Measurements from ENCODE around the gene NHSL1. TPM values are rescaled to one million over a fixed set of nuclear protein-coding genes. Genes with fewer than 3 reads are reported as not detected.

The NHSL1 gene
- total and polyA plus RNA-seq, 2 donors = 1.7 to 19.5 TPM

GRCh38 chr6:138514860-138515540 is 15.7 kb upstream of the NHSL1 start:
- H3K4me3 ChIP-seq (ENCODE audit: low read depth, low read length) = no peak overlapping the region
- H3K27ac ChIP-seq (ENCODE audit: low read depth) = no peak overlapping the region
- H3K4me1 ChIP-seq (ENCODE audit: insufficient read depth) = no peaks in the 10 kb centered on the region
- no peak for DNase-seq (ENCODE audit: extremely low spot score)
- no peaks in the 10 kb centered on the region for H3K36me3 ChIP-seq (ENCODE audit: insufficient read depth)
- WGBS = 89% methylated on average over 9 of the region's 9 CpGs

GRCh38 chr6:138512609-138513008 is 13.3 kb upstream of the NHSL1 start:
- Histone ChIP-seq H3K27ac (ENCODE audit: low read depth) (no peak overlapping the region), H3K4me3 (ENCODE audit: low read depth, low read length) (no peak overlapping the region), H3K4me1 (ENCODE audit: insufficient read depth) (no peaks in the 10 kb centered on the region), H3K36me3 (ENCODE audit: insufficient read depth) (no peaks in the 10 kb centered on the region)
- no peak for DNase-seq (ENCODE audit: extremely low spot score)
- 64% methylated on average over 8 of the region's 8 CpGs for WGBS

GRCh38 chr6:138510093-138510492 is 10.8 kb upstream of the NHSL1 start:
- Histone ChIP-seq H3K36me3 (ENCODE audit: insufficient read depth) (no peaks in the 10 kb centered on the region), H3K4me3 (ENCODE audit: low read depth, low read length) (no peak overlapping the region), H3K4me1 (ENCODE audit: insufficient read depth) (no peaks in the 10 kb centered on the region), H3K27ac (ENCODE audit: low read depth) (no peak overlapping the region)
- no peak for DNase-seq (ENCODE audit: extremely low spot score)
- WGBS = 80% methylated on average over 3 of the region's 3 CpGs

GRCh38 chr6:138509371-138509770 is 10.1 kb upstream of the NHSL1 start:
- H3K4me3 ChIP-seq (ENCODE audit: low read depth, low read length) = no peak overlapping the region
- no peaks in the 10 kb centered on the region for H3K36me3 ChIP-seq (ENCODE audit: insufficient read depth)
- 31% methylated on average over 6 of the region's 6 CpGs for WGBS
- DNase-seq (ENCODE audit: extremely low spot score) = no peak
- H3K4me1 ChIP-seq (ENCODE audit: insufficient read depth) = no peaks in the 10 kb centered on the region
- H3K27ac ChIP-seq (ENCODE audit: low read depth) = no peak overlapping the region

- Histone ChIP-seq H3K4me1 (ENCODE audit: insufficient read depth) (no peaks in the 10 kb centered on the region), H3K27ac (ENCODE audit: low read depth) (no peak overlapping the region), H3K4me3 (ENCODE audit: low read depth, low read length) (no peak overlapping the region), H3K36me3 (ENCODE audit: insufficient read depth) (no peaks in the 10 kb centered on the region)
- no peak for DNase-seq (ENCODE audit: extremely low spot score)
- 96% methylated on average over 2 of the region's 2 CpGs for WGBS
Measured at GRCh38 chr6:138508676-138508988, 9.3 kb upstream of the NHSL1 start.

GRCh38 chr6:138507977-138508675 is 8.8 kb upstream of the NHSL1 start:
- Histone ChIP-seq H3K27ac (ENCODE audit: low read depth) (no peak overlapping the region), H3K36me3 (ENCODE audit: insufficient read depth) (no peaks in the 10 kb centered on the region), H3K4me1 (ENCODE audit: insufficient read depth) (no peaks in the 10 kb centered on the region), H3K4me3 (ENCODE audit: low read depth, low read length) (no peak overlapping the region)
- DNase-seq (ENCODE audit: extremely low spot score) = no peak
- 87% methylated on average over 7 of the region's 7 CpGs for WGBS

- DNase-seq (ENCODE audit: extremely low spot score) = no peak
- Histone ChIP-seq H3K4me3 (ENCODE audit: low read depth, low read length) (no peak overlapping the region), H3K36me3 (ENCODE audit: insufficient read depth) (no peaks in the 10 kb centered on the region), H3K4me1 (ENCODE audit: insufficient read depth) (no peaks in the 10 kb centered on the region), H3K27ac (ENCODE audit: low read depth) (no peak overlapping the region)
- 86% methylated on average over 14 of the region's 14 CpGs for WGBS
Measured at GRCh38 chr6:138504764-138505689, 5.7 kb upstream of the NHSL1 start.

- WGBS = 76% methylated on average over 7 of the region's 7 CpGs
- Histone ChIP-seq H3K4me3 (ENCODE audit: low read depth, low read length) (no peak overlapping the region), H3K4me1 (ENCODE audit: insufficient read depth) (no peaks in the 10 kb centered on the region), H3K36me3 (ENCODE audit: insufficient read depth) (no peaks in the 10 kb centered on the region), H3K27ac (ENCODE audit: low read depth) (no peak overlapping the region)
- DNase-seq (ENCODE audit: extremely low spot score) = no peak
Measured at GRCh38 chr6:138503881-138504680, 4.8 kb upstream of the NHSL1 start.

GRCh38 chr6:138502546-138502945 is 3.3 kb upstream of the NHSL1 start:
- Histone ChIP-seq H3K4me3 (ENCODE audit: low read depth, low read length) (no peak overlapping the region), H3K4me1 (ENCODE audit: insufficient read depth) (no peaks in the 10 kb centered on the region), H3K27ac (ENCODE audit: low read depth) (no peak overlapping the region), H3K36me3 (ENCODE audit: insufficient read depth) (no peaks in the 10 kb centered on the region)
- WGBS = 93% methylated on average over 3 of the region's 3 CpGs
- no peak for DNase-seq (ENCODE audit: extremely low spot score)

- WGBS = 85% methylated on average over 5 of the region's 5 CpGs
- no peak overlapping the region for H3K27ac ChIP-seq (ENCODE audit: low read depth)
- no peak overlapping the region for H3K4me3 ChIP-seq (ENCODE audit: low read depth, low read length)
- no peaks in the 10 kb centered on the region for H3K4me1 ChIP-seq (ENCODE audit: insufficient read depth)
- H3K36me3 ChIP-seq (ENCODE audit: insufficient read depth) = no peaks in the 10 kb centered on the region
- DNase-seq (ENCODE audit: extremely low spot score) = no peak
Measured at GRCh38 chr6:138500867-138501446, 1.7 kb upstream of the NHSL1 start.

- Histone ChIP-seq H3K4me1 (ENCODE audit: insufficient read depth) (no peaks in the 10 kb centered on the region), H3K27ac (ENCODE audit: low read depth) (no peak overlapping the region), H3K36me3 (ENCODE audit: insufficient read depth) (no peaks in the 10 kb centered on the region), H3K4me3 (ENCODE audit: low read depth, low read length) (no peak overlapping the region)
- no peak for DNase-seq (ENCODE audit: extremely low spot score)
- WGBS = 82% methylated on average over 3 of the region's 3 CpGs
Measured at GRCh38 chr6:138500045-138500665, 861 bp upstream of the NHSL1 start.

GRCh38 chr6:138498629-138499302 is 528 bp downstream of the NHSL1 start:
- H3K4me3 ChIP-seq (ENCODE audit: low read depth, low read length) = no peak overlapping the region
- H3K36me3 ChIP-seq (ENCODE audit: insufficient read depth) = no peaks in the 10 kb centered on the region
- H3K4me1 ChIP-seq (ENCODE audit: insufficient read depth) = no peaks in the 10 kb centered on the region
- DNase-seq (ENCODE audit: extremely low spot score) = no peak
- H3K27ac ChIP-seq (ENCODE audit: low read depth) = no peak overlapping the region
- WGBS = 65% methylated on average over 3 of the region's 3 CpGs

Measured in urinary bladder (tissue), 4 donors.